Astrocyte (in vitro differentiated cells and primary cell): ENCODE data around the gene FER1L5. TPM values are rescaled to one million over a fixed set of nuclear protein-coding genes. Genes with fewer than 3 reads are reported as not detected.

ENCODE experiments used
- DNase-seq: peaks from one replicate; pipeline ENCODE4 v3.0.0-alpha.2; 2010; ENCODE audit warnings: low read depth
- FAIRE-seq: peaks from 2 replicates; lab custom pipeline; 2011; peaks lifted over from hg19 to GRCh38; lab: Jason Lieb, UNC
- H2AFZ ChIP-seq: 2 replicates; pipeline ENCODE4 v1.6.0; 2012; ENCODE audit warnings: low read depth, low read length, inconsistent platforms
- H3K27ac ChIP-seq: 2 replicates; pipeline ENCODE4 v1.5.1; 2011; ENCODE audit warnings: low read depth, low read length, inconsistent platforms
- H3K27me3 ChIP-seq: 2 replicates; pipeline ENCODE4 v1.6.0; 2011; ENCODE audit warnings: low read length, inconsistent platforms; ENCODE audit not compliant: insufficient read depth
- H3K36me3 ChIP-seq: 2 replicates; pipeline ENCODE4 v1.5.1; 2011; ENCODE audit warnings: low read length, inconsistent platforms; ENCODE audit not compliant: insufficient read depth
- H3K4me1 ChIP-seq: 2 replicates; pipeline ENCODE4 v1.5.1; 2011; ENCODE audit warnings: low read length, inconsistent platforms; ENCODE audit not compliant: insufficient read depth
- H3K4me2 ChIP-seq: 2 replicates; pipeline ENCODE4 v1.6.0; 2012; ENCODE audit warnings: low read length, inconsistent platforms
- H3K4me3 ChIP-seq: 2 replicates; pipeline ENCODE4 v1.5.1; 2011; ENCODE audit warnings: low read depth, mild to moderate bottlenecking, low read length, inconsistent platforms; ENCODE audit not compliant: insufficient read depth
- H3K79me2 ChIP-seq: 2 replicates; pipeline ENCODE4 v1.6.0; 2012; ENCODE audit warnings: mild to moderate bottlenecking, low read length, inconsistent platforms; ENCODE audit not compliant: insufficient read depth
- H3K9ac ChIP-seq: 2 replicates; pipeline ENCODE4 v1.6.0; 2012; ENCODE audit warnings: mild to moderate bottlenecking, low read length, inconsistent platforms
- H3K9me3 ChIP-seq: 2 replicates; pipeline ENCODE4 v1.5.1; 2012; ENCODE audit warnings: low read depth, mild to moderate bottlenecking, low read length, inconsistent platforms; ENCODE audit not compliant: insufficient read depth
- H4K20me1 ChIP-seq: 2 replicates; pipeline ENCODE4 v1.6.0; 2012; ENCODE audit warnings: low read length, inconsistent platforms; ENCODE audit not compliant: insufficient read depth
- H3K27ac Mint-ChIP-seq: one replicate; pipeline ENCODE4 v1.8.0; 2021; ENCODE audit warnings: mild to moderate bottlenecking, mixed read lengths; ENCODE audit not compliant: unreplicated experiment
- H3K27me3 Mint-ChIP-seq: one replicate; pipeline ENCODE4 v1.8.0; 2021; ENCODE audit warnings: low read depth, mixed read lengths; ENCODE audit not compliant: unreplicated experiment
- H3K36me3 Mint-ChIP-seq: one replicate; pipeline ENCODE4 v1.8.0; 2021; ENCODE audit warnings: low read depth, mixed read lengths; ENCODE audit not compliant: unreplicated experiment
- H3K4me1 Mint-ChIP-seq: one replicate; pipeline ENCODE4 v1.8.0; 2021; ENCODE audit warnings: low read depth, mixed read lengths; ENCODE audit not compliant: unreplicated experiment
- H3K4me3 Mint-ChIP-seq: one replicate; pipeline ENCODE4 v1.8.0; 2021; ENCODE audit warnings: mild to moderate bottlenecking, moderate library complexity, mixed read lengths; ENCODE audit not compliant: unreplicated experiment
- H3K9me3 Mint-ChIP-seq: one replicate; pipeline ENCODE4 v1.8.0; 2021; ENCODE audit warnings: mild to moderate bottlenecking, mixed read lengths; ENCODE audit not compliant: unreplicated experiment
- CTCF ChIP-seq: IDR thresholded peaks from 2 replicates; pipeline ENCODE4 v1.5.1; 2011; ENCODE audit warnings: low read depth, mild to moderate bottlenecking, inconsistent platforms, low read length, moderate library complexity; ENCODE audit not compliant: insufficient read depth
- EZH2 ChIP-seq: IDR thresholded peaks from 2 replicates; pipeline ENCODE4 v1.6.1; 2012; ENCODE audit warnings: mild to moderate bottlenecking, low read length, inconsistent platforms; ENCODE audit not compliant: insufficient read depth
- total RNA-seq: library from RNA; stranded (reverse); gene quantifications from 2 replicates; pipeline ENCODE4 v1.2.1, GENCODE V29; 2021

Gene FER1L5
- total RNA-seq, 1 donor from 2014 or later, result 0.16 TPM

- FAIRE-seq (no peak), DNase-seq (no peak)
- Histone ChIP-seq H4K20me1 (no peaks in the 10 kb centered on the region), H3K27me3 (no peaks in the 10 kb centered on the region), H3K4me2 (no peak overlapping the region), H3K4me3 (no peak overlapping the region), H3K27ac (no peak overlapping the region), H3K9me3 (no peaks in the 10 kb centered on the region), H3K4me1 (peaks cover 14% of the 10 kb centered on the region), H2AFZ (no peak overlapping the region), H3K9ac (no peak overlapping the region), H3K79me2 (no peaks in the 10 kb centered on the region), H3K36me3 (no peaks in the 10 kb centered on the region)
- Mint-ChIP-seq H3K36me3 (no peaks in the 10 kb centered on the region), H3K4me1 (peaks cover 12% of the 10 kb centered on the region), H3K9me3 (peaks cover 4% of the 10 kb centered on the region), H3K27ac (no peak overlapping the region), H3K27me3 (no peaks in the 10 kb centered on the region), H3K4me3 (no peak overlapping the region)
- no peak for TF ChIP-seq EZH2
- TF ChIP-seq CTCF, result no peak
Observed at GRCh38 chr2:96663177-96663576, 20.6 kb downstream of the FER1L5 start.

- Histone ChIP-seq H4K20me1 (no peaks in the 10 kb centered on the region), H3K4me1 (peaks cover 14% of the 10 kb centered on the region), H3K27me3 (no peaks in the 10 kb centered on the region), H3K79me2 (no peaks in the 10 kb centered on the region), H3K4me3 (no peak overlapping the region), H3K9me3 (no peaks in the 10 kb centered on the region), H2AFZ (no peak overlapping the region), H3K9ac (no peak overlapping the region), H3K36me3 (no peaks in the 10 kb centered on the region), H3K27ac (no peak overlapping the region), H3K4me2 (no peak overlapping the region)
- Mint-ChIP-seq H3K27ac (no peak overlapping the region), H3K36me3 (no peaks in the 10 kb centered on the region), H3K27me3 (no peaks in the 10 kb centered on the region), H3K4me3 (no peak overlapping the region), H3K9me3 (peaks cover 4% of the 10 kb centered on the region), H3K4me1 (peaks cover 12% of the 10 kb centered on the region)
- FAIRE-seq, result no peak
- DNase-seq, result no peak
- no peak for TF ChIP-seq EZH2
- TF ChIP-seq CTCF, result no peak
Observed at GRCh38 chr2:96663829-96664228, 21.3 kb downstream of the FER1L5 start.

- H3K4me1 Mint-ChIP-seq, result peaks cover 12% of the 10 kb centered on the region
- Histone ChIP-seq H3K27me3 (no peaks in the 10 kb centered on the region), H3K9me3 (no peaks in the 10 kb centered on the region), H3K4me2 (peak overlapping the region; percentile 58), H3K9ac (peak overlapping the region; percentile 43), H3K4me3 (no peak overlapping the region), H3K36me3 (no peaks in the 10 kb centered on the region), H2AFZ (no peak overlapping the region), H3K4me1 (peaks cover 14% of the 10 kb centered on the region), H3K27ac (peak overlapping the region; percentile 72), H3K79me2 (no peaks in the 10 kb centered on the region), H4K20me1 (no peaks in the 10 kb centered on the region)
- H3K9me3 Mint-ChIP-seq, result peaks cover 4% of the 10 kb centered on the region
- H3K4me3 Mint-ChIP-seq, result no peak overlapping the region
- TF ChIP-seq EZH2 (no peak), CTCF (no peak)
- no peak for DNase-seq
- FAIRE-seq, result no peak
- H3K27me3 Mint-ChIP-seq, result peaks cover 5% of the 10 kb centered on the region
- no peaks in the 10 kb centered on the region for H3K36me3 Mint-ChIP-seq
- H3K27ac Mint-ChIP-seq, result peak overlapping the region; percentile 99
Observed at GRCh38 chr2:96664366-96664925, 21.9 kb downstream of the FER1L5 start.
